Liver (tissue), 3 donors: ENCODE measurements around the gene CADPS.

Experiments used
- EGR1 ChIP-seq, 2 donors: IDR thresholded peaks; 2 replicates each; pipeline ENCODE4 v1.6.1; 2016 to 2018; ENCODE audit warnings: antibody characterized with exemption in 2 of 2, low read depth in 2 of 2
- FOXA1 ChIP-seq: IDR thresholded peaks from 2 replicates; pipeline ENCODE4 v1.6.1; 2016; ENCODE audit warnings: antibody characterized with exemption
- GABPA ChIP-seq, 2 donors: IDR thresholded peaks in 1 of 2; conservative IDR thresholded peaks in 1 of 2; 2 replicates each; pipeline ENCODE4 v1.6.1; 2016; ENCODE audit warnings: antibody characterized with exemption in 2 of 2, mild to moderate bottlenecking in 1 of 2, moderate library complexity in 1 of 2
- HNF4G ChIP-seq: IDR thresholded peaks from 2 replicates; pipeline ENCODE4 v1.6.1; 2016; ENCODE audit warnings: antibody characterized with exemption
- JUND ChIP-seq, 2 donors: IDR thresholded peaks; 2 replicates each; pipeline ENCODE4 v1.6.1; 2016; ENCODE audit warnings: antibody characterized with exemption in 2 of 2
- NR2F2 ChIP-seq: IDR thresholded peaks from 2 replicates; pipeline ENCODE4 v1.6.1; 2016; ENCODE audit warnings: antibody characterized with exemption
- RAD21 ChIP-seq, 2 donors: IDR thresholded peaks; 2 replicates each; pipeline ENCODE4 v1.6.1; 2016; ENCODE audit warnings: antibody characterized with exemption in 2 of 2, mild to moderate bottlenecking in 2 of 2
- SP1 ChIP-seq: IDR thresholded peaks from 2 replicates; pipeline ENCODE4 v1.6.1; 2018; ENCODE audit warnings: antibody characterized with exemption, mild to moderate bottlenecking
- TAF1 ChIP-seq: conservative IDR thresholded peaks from 2 replicates; pipeline ENCODE4 v1.6.1; 2016; ENCODE audit warnings: antibody characterized with exemption, mild to moderate bottlenecking
- YY1 ChIP-seq: IDR thresholded peaks from 2 replicates; pipeline ENCODE4 v1.6.1; 2016; ENCODE audit warnings: antibody characterized with exemption, mild to moderate bottlenecking
- TF ChIP-seq, protein P1 (sequence below): fragments of 150-350 bp; IDR thresholded peaks from 2 replicates; pipeline ENCODE4 v1.5.1; 2017; ENCODE audit warnings: improper control_type of control experiment, low read depth, low read length; ENCODE audit not compliant: missing input control
- TF ChIP-seq, protein P2 (sequence below): IDR thresholded peaks from 2 replicates; pipeline ENCODE4 v1.6.1; 2016; ENCODE audit warnings: antibody characterized with exemption
- TF ChIP-seq, protein P3 (sequence below): IDR thresholded peaks from 2 replicates; pipeline ENCODE4 v1.6.1; 2016; ENCODE audit warnings: antibody characterized with exemption
- TF ChIP-seq, protein P4 (sequence below): IDR thresholded peaks from 2 replicates; pipeline ENCODE4 v1.6.1; 2016; ENCODE audit warnings: antibody characterized with exemption
- donor health status: healthy.
- donor health status: healthy.

DNA sequence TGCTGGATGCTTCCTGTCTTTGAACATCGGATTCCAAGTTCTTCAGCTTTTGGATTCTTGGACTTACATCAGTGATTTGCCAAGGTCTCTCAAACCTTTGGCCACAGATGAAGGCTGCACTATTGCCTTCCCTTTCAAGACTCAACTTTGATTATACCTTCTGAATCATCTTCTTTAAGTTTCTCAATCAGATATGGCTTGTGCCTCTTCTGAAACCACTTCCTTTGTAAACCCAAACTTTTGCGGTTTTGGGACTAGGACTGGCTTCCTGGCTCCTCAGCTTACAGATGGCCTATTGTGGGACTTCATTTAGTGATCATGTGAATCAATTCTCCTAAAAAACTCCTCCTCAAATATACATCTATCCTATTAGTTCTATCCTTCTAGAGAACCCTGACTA, 47.1 kb upstream of the CADPS start:
- TF ChIP-seq YY1 (no peak), TAF1 (no peak), EGR1 (IDR thresholded peaks at IDR 0.05; ENCODE audit: low read depth in 2 of 2) (no peak), RAD21 (IDR thresholded peaks at IDR 0.05) (no peak), SP1 (no peak), NR2F2 (no peak), JUND (IDR thresholded peaks at IDR 0.05) (no peak), HNF4G (no peak), FOXA1 (no peak), GABPA (IDR thresholded peaks at IDR 0.05 in 1 of 2, conservative IDR thresholded peaks at IDR 0.05 in 1 of 2) (no peak)
- TF ChIP-seq, protein P1, sequence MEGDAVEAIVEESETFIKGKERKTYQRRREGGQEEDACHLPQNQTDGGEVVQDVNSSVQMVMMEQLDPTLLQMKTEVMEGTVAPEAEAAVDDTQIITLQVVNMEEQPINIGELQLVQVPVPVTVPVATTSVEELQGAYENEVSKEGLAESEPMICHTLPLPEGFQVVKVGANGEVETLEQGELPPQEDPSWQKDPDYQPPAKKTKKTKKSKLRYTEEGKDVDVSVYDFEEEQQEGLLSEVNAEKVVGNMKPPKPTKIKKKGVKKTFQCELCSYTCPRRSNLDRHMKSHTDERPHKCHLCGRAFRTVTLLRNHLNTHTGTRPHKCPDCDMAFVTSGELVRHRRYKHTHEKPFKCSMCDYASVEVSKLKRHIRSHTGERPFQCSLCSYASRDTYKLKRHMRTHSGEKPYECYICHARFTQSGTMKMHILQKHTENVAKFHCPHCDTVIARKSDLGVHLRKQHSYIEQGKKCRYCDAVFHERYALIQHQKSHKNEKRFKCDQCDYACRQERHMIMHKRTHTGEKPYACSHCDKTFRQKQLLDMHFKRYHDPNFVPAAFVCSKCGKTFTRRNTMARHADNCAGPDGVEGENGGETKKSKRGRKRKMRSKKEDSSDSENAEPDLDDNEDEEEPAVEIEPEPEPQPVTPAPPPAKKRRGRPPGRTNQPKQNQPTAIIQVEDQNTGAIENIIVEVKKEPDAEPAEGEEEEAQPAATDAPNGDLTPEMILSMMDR: no peak
- TF ChIP-seq, protein P2, sequence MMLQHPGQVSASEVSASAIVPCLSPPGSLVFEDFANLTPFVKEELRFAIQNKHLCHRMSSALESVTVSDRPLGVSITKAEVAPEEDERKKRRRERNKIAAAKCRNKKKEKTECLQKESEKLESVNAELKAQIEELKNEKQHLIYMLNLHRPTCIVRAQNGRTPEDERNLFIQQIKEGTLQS: no peak
- TF ChIP-seq, protein P3, sequence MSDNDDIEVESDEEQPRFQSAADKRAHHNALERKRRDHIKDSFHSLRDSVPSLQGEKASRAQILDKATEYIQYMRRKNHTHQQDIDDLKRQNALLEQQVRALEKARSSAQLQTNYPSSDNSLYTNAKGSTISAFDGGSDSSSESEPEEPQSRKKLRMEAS: no peak
- TF ChIP-seq, protein P4, sequence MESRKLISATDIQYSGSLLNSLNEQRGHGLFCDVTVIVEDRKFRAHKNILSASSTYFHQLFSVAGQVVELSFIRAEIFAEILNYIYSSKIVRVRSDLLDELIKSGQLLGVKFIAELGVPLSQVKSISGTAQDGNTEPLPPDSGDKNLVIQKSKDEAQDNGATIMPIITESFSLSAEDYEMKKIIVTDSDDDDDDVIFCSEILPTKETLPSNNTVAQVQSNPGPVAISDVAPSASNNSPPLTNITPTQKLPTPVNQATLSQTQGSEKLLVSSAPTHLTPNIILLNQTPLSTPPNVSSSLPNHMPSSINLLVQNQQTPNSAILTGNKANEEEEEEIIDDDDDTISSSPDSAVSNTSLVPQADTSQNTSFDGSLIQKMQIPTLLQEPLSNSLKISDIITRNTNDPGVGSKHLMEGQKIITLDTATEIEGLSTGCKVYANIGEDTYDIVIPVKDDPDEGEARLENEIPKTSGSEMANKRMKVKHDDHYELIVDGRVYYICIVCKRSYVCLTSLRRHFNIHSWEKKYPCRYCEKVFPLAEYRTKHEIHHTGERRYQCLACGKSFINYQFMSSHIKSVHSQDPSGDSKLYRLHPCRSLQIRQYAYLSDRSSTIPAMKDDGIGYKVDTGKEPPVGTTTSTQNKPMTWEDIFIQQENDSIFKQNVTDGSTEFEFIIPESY: no peak
